ENCODE data around the gene AGAP1. TPM values are rescaled to one million over a fixed set of nuclear protein-coding genes. Genes with fewer than 3 reads are reported as not detected.
A peak's percentile ranks its signal among the peaks of the same experiment; 100 is the strongest.

AGAP1 gene
- total RNA-seq, 1 experiment from 2014 or later, result 14.8 TPM

- DNase-seq (ENCODE audit: low read depth), result no peak
These were observed 235.1 kb downstream of the AGAP1 start for GRCh38 chr2:235728800-235729556.

- DNase-seq (ENCODE audit: low read depth), result no peak
These were observed 235.7 kb downstream of the AGAP1 start for GRCh38 chr2:235729557-235729947.

GRCh38 chr2:235730115-235730514, 236.3 kb downstream of the AGAP1 start:
- DNase-seq (ENCODE audit: low read depth), result no peak

DNA sequence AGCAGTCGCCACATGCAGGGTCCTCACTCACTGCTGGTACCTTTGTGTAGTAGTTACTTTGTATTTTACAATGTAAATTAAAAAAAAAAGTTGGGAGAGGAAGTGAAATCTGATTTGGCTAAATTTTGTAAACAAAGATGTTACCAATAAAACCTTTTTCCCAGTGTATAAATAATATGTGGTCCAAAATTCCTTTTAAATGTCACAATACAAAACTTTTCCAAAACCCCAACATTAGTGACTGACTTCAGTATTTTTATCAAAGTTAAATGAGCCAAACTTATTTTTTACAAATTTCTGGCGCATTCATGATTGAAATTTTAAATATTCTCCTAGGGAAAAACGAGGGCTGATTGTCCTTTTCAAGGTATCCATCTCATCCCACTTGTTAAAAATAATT, 239.9 kb downstream of the AGAP1 start:
- no peak for DNase-seq (ENCODE audit: low read depth)

DNA sequence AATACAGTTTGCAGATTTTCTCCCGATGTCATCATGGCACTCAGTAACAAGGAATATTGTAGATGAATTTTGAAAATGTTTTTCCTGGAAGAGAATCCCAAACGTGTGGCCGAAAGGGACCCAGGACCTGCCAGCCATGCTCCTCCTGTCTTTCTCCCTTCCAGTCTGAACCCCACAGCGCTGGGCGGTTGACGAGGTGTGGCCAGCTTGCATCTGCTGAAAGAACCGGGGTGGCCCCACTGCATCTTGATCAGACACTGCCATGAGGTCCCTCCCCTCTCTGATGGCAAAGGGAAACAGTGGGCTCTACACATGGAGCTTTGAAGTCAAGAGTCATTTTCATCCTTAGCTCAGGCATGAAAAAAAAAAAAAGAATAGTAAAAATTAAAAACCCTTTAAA, 240.3 kb downstream of the AGAP1 start:
- DNase-seq (ENCODE audit: low read depth), result no peak

DNA sequence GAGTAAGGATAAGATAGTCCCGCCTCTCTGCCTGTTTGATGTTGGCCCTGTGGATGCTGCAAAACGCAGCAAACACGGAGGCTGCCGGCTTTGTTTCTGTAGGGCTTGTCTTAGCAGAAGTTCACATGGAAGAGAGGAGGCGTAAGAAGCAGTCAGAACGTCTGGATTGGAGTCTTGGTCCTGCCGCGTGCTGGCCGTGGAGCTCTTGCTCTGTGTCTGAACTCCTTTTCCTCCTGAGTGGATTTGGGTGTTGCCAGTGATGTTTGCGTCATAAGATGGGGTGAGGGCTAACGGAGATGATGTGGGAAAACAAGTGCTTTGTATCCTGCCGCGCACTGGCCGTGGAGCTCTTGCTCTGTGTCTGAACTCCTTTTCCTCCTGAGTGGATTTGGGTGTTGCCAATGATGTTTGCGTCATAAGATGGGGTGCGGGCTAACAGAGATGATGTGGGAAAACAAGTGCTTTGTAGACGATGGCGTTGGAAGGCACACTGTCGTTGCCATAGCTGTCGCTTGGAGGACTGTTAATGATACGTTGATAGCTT, 240.9 kb downstream of the AGAP1 start:
- DNase-seq (ENCODE audit: low read depth), result no peak

DNA sequence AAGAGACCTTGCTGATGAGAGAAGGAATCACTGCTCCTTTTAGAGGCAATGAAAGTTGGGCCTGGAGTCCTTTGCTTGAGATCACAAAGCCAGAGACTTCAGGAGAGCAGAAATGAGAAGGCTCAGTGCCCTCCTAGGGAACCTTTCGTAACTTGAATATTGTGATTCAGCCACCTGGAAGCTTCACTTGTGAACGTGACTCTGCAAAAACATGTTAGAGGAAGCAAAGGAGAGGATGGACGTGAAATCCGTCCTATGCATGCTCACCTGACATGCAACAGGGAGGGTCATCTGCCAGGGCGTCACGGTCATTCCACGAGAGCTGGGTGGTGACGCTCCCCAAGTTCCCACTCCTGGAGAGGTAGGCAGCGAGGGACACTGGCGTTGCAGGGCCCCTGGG, 243.6 kb downstream of the AGAP1 start:
- DNase-seq (ENCODE audit: low read depth), result no peak

DNA sequence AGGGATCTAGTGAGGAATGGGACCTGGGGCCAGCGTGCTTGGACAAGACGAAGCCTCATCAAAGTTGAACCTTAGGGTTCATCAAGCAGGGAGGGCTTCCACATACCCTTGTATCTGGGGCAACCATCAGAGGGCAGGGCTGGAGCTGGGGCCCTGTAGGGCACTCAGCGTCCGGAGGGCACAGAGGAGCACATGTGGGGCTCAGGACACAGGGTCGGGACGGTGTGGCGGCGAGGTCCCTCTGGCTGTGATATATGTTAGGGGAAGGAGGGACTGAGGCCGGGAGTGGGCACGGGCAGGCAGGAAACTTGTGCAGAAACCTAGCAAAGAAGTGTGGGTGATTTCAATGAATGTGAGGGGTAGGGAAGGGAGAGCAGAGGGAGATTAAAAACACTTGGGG, 244.0 kb downstream of the AGAP1 start:
- DNase-seq (ENCODE audit: low read depth), result no peak

DNA sequence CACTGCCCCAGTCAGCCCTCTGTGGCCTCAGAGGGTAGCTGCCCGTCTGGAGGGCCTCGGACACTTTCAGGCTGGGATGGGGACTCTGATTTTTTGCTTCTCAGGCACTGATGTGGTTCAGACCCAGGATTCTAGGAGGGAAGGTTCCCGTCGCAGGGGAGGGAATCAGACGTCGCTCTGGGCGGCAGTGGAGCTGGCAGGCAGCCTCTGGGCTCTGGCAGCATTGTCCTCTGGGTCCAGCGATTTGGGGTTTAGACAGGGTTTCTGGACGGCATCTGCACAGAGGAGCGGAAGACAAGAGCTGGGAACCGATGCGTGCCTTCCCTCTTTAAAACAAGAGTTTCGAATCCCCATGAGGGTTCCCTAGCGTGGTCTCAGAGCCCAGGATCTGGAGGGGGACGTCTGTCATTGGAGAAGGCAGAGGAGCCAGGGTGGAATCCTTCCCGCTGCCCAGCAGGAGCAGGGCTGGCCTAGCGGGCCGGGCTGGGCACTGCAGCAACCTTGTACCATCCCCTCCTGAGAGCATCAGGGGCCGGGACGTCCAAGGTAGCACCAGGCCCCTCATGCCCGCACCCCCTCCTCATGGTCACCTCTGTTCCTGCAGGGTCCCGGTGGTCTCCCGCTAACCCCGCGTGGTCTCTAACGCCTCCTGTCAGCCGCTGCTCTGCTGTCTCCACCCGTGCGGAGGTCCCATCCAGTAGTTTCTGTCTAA, 246.0 kb downstream of the AGAP1 start:
- no peak for DNase-seq (ENCODE audit: low read depth)

- no peak for DNase-seq (ENCODE audit: low read depth)
These were observed 247.0 kb downstream of the AGAP1 start for GRCh38 chr2:235740821-235741220.

DNA sequence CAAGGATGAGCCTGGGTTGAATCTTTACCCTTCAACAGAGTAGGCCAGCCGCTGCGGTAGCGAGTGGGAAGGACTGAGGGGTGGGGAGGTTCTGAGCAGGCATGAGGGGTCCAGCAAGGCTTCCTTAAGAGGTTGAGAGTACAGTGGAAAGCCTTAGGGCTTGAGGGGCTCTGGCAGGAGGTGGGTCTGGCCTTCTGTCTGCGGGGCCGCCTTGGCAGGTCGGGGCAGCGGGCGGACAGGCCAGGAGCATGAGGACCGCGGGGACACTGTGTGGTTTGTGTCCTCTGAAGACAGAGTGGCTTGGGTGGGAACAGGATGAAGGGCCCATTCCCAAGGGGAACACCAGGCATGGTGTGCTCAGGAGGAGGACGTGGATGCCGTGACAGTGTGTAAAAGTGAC, 250.3 kb downstream of the AGAP1 start:
- no peak for DNase-seq (ENCODE audit: low read depth)

DNA sequence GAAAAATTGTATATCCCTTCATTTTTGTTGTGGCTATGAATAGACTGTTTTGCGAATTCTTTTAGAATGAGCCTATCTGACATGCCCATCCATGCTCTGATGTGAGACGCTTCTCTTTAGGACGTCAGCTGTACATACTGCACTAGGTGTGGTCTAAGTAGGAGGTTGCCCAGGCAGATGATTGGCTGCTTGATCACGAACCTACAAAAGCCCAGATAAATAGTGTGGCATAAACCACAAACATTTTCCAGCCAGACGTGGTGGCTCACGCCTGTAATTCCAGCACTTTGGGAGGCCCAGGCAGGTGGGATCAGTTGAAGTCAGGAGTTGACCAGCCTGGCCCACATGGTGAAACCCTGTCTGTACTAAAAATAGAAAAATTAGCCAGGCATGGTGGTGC, 251.8 kb downstream of the AGAP1 start:
- DNase-seq (ENCODE audit: low read depth), result no peak

DNA sequence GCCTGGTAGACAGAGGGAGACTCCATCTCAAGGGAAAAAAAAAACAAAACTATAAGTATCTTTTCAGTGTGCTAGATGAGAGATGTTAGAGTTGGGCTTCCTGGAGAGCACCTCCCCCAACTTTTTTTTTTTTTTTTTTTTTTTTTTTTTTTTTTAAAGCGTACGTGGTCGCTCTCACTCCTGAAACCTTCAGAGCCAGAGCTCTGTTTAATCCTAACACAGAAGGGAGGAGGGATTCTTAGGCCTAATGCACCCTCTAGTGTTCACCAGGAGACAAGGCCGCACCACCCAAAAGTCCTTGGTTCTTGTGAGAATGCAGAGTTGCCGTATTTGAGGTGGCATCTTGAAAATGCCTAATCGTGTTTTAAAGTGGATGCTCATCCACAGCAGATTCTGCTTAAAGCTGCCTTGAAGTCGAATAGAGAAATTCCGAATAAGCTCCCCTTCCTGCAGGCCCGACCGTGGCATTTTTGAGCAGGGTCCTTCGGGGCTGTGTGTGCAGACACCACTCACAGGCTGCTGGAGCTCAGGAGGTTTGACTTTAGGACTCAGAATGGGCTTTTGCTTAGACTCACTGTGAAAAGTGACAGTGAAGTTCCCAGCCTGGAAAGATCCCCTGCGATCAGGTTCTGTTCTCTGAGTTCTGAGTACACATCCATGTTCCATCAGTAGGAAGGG, 252.6 kb downstream of the AGAP1 start:
- peak; percentile 75 for DNase-seq (ENCODE audit: low read depth)

GRCh38 chr2:235747001-235747785, 253.3 kb downstream of the AGAP1 start:
- DNase-seq (ENCODE audit: low read depth), result no peak

DNA sequence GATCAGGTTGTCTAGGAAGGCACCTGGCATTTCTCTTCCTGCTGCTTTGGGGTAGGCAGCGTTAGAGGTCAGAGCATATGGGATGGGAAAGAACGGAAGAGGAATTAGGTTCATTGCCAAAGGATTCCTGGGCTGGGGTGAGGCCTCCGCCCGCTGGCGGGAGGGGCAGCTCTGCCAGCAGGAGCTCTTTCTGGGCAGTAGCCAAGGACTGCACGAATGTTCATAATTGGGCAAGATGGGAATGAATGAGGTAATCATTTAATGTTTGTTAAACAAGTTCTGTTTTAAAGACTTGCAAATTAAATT, 253.9 kb downstream of the AGAP1 start:
- DNase-seq (ENCODE audit: low read depth), result no peak

DNA sequence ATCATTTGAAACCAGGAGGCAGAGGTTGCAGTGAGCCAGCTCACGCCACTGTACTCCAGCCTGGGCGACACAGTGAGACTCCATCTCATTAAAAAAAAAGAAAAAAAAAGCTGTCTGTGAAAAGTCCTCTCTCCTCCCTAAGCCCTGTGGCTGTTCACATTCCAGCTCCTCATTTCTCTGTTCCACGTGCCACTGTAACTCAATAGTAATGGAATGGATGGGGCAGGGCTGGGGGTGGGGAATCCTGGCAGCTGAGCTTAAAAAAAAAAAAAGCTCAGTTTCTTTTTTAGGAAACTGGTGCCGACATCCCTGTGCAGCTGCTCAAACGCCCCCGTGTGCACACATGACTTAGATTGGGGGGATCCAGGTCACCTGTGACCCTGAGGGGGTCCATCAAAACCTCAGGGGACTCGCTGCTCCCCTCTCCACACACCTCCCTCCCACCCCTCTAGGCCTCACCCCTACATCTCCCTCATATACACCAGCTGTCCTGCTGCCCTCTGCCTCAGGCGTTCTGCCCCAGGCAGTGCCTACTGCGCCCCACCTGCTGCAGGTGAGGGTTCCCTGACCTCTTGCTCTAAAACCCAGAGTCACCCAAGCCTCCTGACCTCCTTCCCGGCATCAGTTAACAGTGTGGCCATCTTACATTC, 255.4 kb downstream of the AGAP1 start:
- DNase-seq (ENCODE audit: low read depth), result no peak

- no peak for DNase-seq (ENCODE audit: low read depth)
These were observed 255.9 kb downstream of the AGAP1 start for GRCh38 chr2:235749771-235750160.

DNA sequence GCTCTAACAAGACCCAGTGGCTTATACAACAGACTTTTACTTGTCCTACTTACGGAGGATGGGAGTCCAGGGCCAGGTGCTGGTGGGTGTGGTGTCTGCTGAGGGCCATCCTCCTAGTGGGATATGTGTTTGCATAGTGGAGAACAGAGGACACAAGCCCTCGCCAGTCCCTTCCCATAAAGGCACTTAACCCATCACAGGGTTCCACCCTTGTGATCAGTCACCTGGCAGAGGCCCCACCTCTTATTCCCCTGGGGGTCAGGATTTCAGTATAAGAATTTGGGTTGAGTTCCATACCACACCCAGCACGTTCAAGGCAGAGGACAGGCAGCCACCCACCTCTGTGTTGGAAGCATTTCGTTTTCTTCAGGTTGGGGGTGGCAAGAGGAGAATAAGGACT, 259.0 kb downstream of the AGAP1 start:
- DNase-seq (ENCODE audit: low read depth), result no peak

- no peak for DNase-seq (ENCODE audit: low read depth)
These were observed 260.7 kb downstream of the AGAP1 start for GRCh38 chr2:235754357-235755207.

DNA sequence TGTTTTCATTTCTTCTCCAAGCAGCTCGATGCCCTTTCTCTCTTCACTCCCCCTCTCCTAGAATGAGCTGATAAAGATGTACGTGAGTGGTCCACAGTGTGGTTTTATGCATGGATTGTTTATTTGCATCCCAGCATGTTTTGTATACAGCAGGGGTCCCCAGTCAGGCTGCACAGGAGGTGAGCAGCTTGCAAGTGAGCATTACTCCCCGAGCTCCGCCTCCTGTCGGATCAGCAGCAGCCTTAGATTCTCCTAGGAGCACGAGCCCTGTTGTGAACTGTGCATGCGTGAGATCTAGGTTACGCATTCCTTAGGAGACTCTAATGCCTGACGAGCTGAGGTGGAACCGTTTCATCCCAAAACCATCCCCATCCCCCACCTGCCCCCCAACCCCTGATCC, 262.6 kb downstream of the AGAP1 start:
- DNase-seq (ENCODE audit: low read depth), result no peak

Data from HT1080 (cell line).